HepG2 (cell line): Measurements from ENCODE around the gene AKT2. TPM values are rescaled to one million over a fixed set of nuclear protein-coding genes. Genes with fewer than 3 reads are reported as not detected.
A peak's percentile ranks its signal among the peaks of the same experiment; 100 is the strongest.

ENCODE experiments used
- AKNA ChIP-seq: sonication (generic); formaldehyde crosslinking; IDR thresholded peaks from 2 replicates; pipeline ENCODE4 v1.4.0; 2020; ENCODE audit warnings: missing genetic modification reagents, borderline replicate concordance
- ATF5 ChIP-seq: sonication (generic); formaldehyde crosslinking; IDR thresholded peaks from 2 replicates; pipeline ENCODE4 v1.4.0; 2020; ENCODE audit warnings: mild to moderate bottlenecking, low read depth, missing genetic modification reagents
- CREM ChIP-seq, 2 experiments: sonication (generic) in 1 of 2; formaldehyde crosslinking in 1 of 2; IDR thresholded peaks; 2 replicates each; pipeline versions ENCODE4 v1.4.0 to v1.6.1; 2016 to 2020; ENCODE audit warnings: antibody characterized with exemption in 1 of 2, mild to moderate bottlenecking in 1 of 2, missing genetic modification reagents in 1 of 2
- DPF2 ChIP-seq: sonication (generic); formaldehyde crosslinking; IDR thresholded peaks from 2 replicates; pipeline ENCODE4 v1.4.0; 2020; ENCODE audit warnings: mild to moderate bottlenecking, low read depth, missing genetic modification reagents, borderline replicate concordance
- GLI4 ChIP-seq: sonication (generic); formaldehyde crosslinking; IDR thresholded peaks from 2 replicates; pipeline ENCODE4 v1.5.1; 2020; ENCODE audit warnings: missing genetic modification reagents, mild to moderate bottlenecking, moderate library complexity, borderline replicate concordance
- MIER2 ChIP-seq: IDR thresholded peaks from 2 replicates; pipeline ENCODE4 v1.6.1; 2016; ENCODE audit warnings: missing biosample characterization, missing genetic modification reagents
- MLXIP ChIP-seq: sonication (generic); formaldehyde crosslinking; IDR thresholded peaks from 2 replicates; pipeline ENCODE4 v1.9.0; 2021; ENCODE audit warnings: missing genetic modification reagents, borderline replicate concordance
- PHF5A ChIP-seq: IDR thresholded peaks from one replicate; pipeline ENCODE4 v1.6.1; 2018; ENCODE audit warnings: low read depth, missing genetic modification reagents; ENCODE audit not compliant: unreplicated experiment
- TBX2 ChIP-seq: sonication (generic); formaldehyde crosslinking; IDR thresholded peaks from 2 replicates; pipeline ENCODE4 v1.5.0; 2020; ENCODE audit warnings: missing genetic modification reagents, mild to moderate bottlenecking, borderline replicate concordance
- TOE1 ChIP-seq: sonication (generic); formaldehyde crosslinking; IDR thresholded peaks from 2 replicates; pipeline ENCODE4 v1.4.0; 2020; ENCODE audit warnings: mild to moderate bottlenecking, missing genetic modification reagents
- ZFX ChIP-seq: sonication (generic); formaldehyde crosslinking; IDR thresholded peaks from 2 replicates; pipeline ENCODE4 v1.4.0; 2020; ENCODE audit warnings: mild to moderate bottlenecking, low read depth, missing genetic modification reagents, moderate library complexity
- ZNF121 ChIP-seq: sonication (generic); formaldehyde crosslinking; IDR thresholded peaks from 2 replicates; pipeline ENCODE4 v1.5.0; 2020; ENCODE audit warnings: mild to moderate bottlenecking, missing genetic modification reagents
- ZNF124 ChIP-seq: sonication (generic); formaldehyde crosslinking; IDR thresholded peaks from 2 replicates; pipeline ENCODE4 v1.4.0; 2020; ENCODE audit warnings: missing genetic modification reagents
- ZNF33B ChIP-seq: sonication (generic); formaldehyde crosslinking; IDR thresholded peaks from 2 replicates; pipeline ENCODE4 v1.5.1; 2020; ENCODE audit warnings: mild to moderate bottlenecking, missing genetic modification reagents
- ZNF576 ChIP-seq: sonication (generic); formaldehyde crosslinking; IDR thresholded peaks from 2 replicates; pipeline ENCODE4 v1.4.0; 2020; ENCODE audit warnings: mild to moderate bottlenecking, missing genetic modification reagents
- ZNF639 ChIP-seq: conservative IDR thresholded peaks from 2 replicates; pipeline ENCODE4 v1.6.1; 2018; ENCODE audit warnings: missing genetic modification reagents
- ZNF674 ChIP-seq: sonication (generic); formaldehyde crosslinking; IDR thresholded peaks from 2 replicates; pipeline ENCODE4 v1.5.0; 2020; ENCODE audit warnings: low read depth, mild to moderate bottlenecking, missing genetic modification reagents
- polyA plus RNA-seq, 8 experiments: library from polyadenylated mRNA; depleted of rRNA in 3 of 8; stranded (reverse) in 7 of 8; unstranded in 1 of 8; fragments of >200 nt; fragmentation: Illumina TruSeq in 4 of 8; extraction: Trizol in 4 of 8; gene quantifications; 2 replicates each; pipeline versions ENCODE4 v1.2.1 to v1.2.3, GENCODE V29; 2011 to 2016; ENCODE audit warnings: low read depth in 4 of 8, missing spikeins in 1 of 8, mixed read lengths in 1 of 8; ENCODE audit not compliant: insufficient read depth in 1 of 8
- total RNA-seq, 5 experiments: library from RNA; depleted of rRNA; stranded (reverse); fragments of >200 nt; fragmentation: Illumina TruSeq; extraction: Trizol; gene quantifications; 2 replicates each; pipeline ENCODE4 v1.2.3, GENCODE V29; 2016; ENCODE audit warnings: low read depth in 1 of 5

Gene AKT2
- total and polyA plus RNA-seq, 2 of the 13 experiments (the other 11 are each of a cell fraction or from before 2014, with no cell fraction given) = 82.1 to 173 TPM

GRCh38 chr19:40190891-40191835, 94.0 kb downstream of the AKT2 start, which contains the start of gene MAP3K10 (continued):
- TF ChIP-seq PHF5A (CRISPR knock-in tag) (no peak), TBX2 (peak; percentile 70; the same call in 1 of the 2 replicates), GLI4 (CRISPR knock-in tag) (peak; percentile 59; the same call in 1 of the 2 replicates), ZFX (CRISPR knock-in tag) (peak; percentile 94), CREM (IDR thresholded peaks at IDR 0.05) (peak; percentile 22; the same call in 1 of the 2 replicates), CREM (CRISPR knock-in tag; IDR thresholded peaks at IDR 0.05) (no peak), AKNA (CRISPR knock-in tag) (no peak), TOE1 (CRISPR knock-in tag) (no peak), MLXIP (no peak), ZNF124 (CRISPR knock-in tag) (no peak), ZNF639 (CRISPR knock-in tag) (no peak; the same call in 1 of the 2 replicates), ATF5 (CRISPR knock-in tag) (no peak; the same call in 1 of the 2 replicates), DPF2 (no peak), ZNF121 (CRISPR knock-in tag) (peak; percentile 51; the same call in 1 of the 2 replicates), ZNF33B (CRISPR knock-in tag) (peak; percentile 41; the same call in 1 of the 2 replicates), ZNF674 (CRISPR knock-in tag) (no peak), ZNF576 (CRISPR knock-in tag) (no peak), MIER2 (no peak)
